ENCODE data around the gene FOXA3.

GRCh38 chr19:45870798-45871197 lies 6.7 kb downstream of the FOXA3 start:
- no peak for TF ChIP-seq CTCF (IDR thresholded peaks at IDR 0.05)
- no peak for TF ChIP-seq POLR2AphosphoS5 (IDR thresholded peaks at IDR 0.05)
- no peak for TF ChIP-seq POLR2A (IDR thresholded peaks at IDR 0.05; ENCODE audit: low read depth)
- TF ChIP-seq EP300 (IDR thresholded peaks at IDR 0.05): no peak
